Measurements from ENCODE around the gene INAFM2.

Gene INAFM2

GRCh38 chr15:40303576-40303975 is 19.9 kb upstream of the INAFM2 start:
- in situ Hi-C loops (cut with MboI; ENCODE audit: low sequenced_read_pairs) = no loop called here

- in situ Hi-C loops (cut with MboI; ENCODE audit: low sequenced_read_pairs) = no loop called here
These were observed 18.2 kb upstream of the INAFM2 start for GRCh38 chr15:40305281-40305680.

- in situ Hi-C loops (cut with MboI; ENCODE audit: low sequenced_read_pairs) = no loop called here
These were observed 17.1 kb upstream of the INAFM2 start for GRCh38 chr15:40306371-40306770.

GRCh38 chr15:40306908-40307307 is 16.6 kb upstream of the INAFM2 start:
- in situ Hi-C loops (cut with MboI; ENCODE audit: low sequenced_read_pairs) = no loop called here

- in situ Hi-C loops (cut with MboI; ENCODE audit: low sequenced_read_pairs) = no loop called here
These were observed 15.9 kb upstream of the INAFM2 start, which contains the start of gene PLCB2 for GRCh38 chr15:40307421-40308211. TSS of gene PLCB2 (minus strand) at chr15:40307935. CDS start at chr15:40307672, 263 bp downstream.

GRCh38 chr15:40309344-40309862 is 14.1 kb upstream of the INAFM2 start:
- in situ Hi-C loops (cut with MboI; ENCODE audit: low sequenced_read_pairs) = no loop called here

GRCh38 chr15:40310001-40310959 is 13.2 kb upstream of the INAFM2 start:
- in situ Hi-C loops (cut with MboI; ENCODE audit: low sequenced_read_pairs) = no loop called here

- in situ Hi-C loops (cut with MboI; ENCODE audit: low sequenced_read_pairs) = no loop called here
These were observed 12.5 kb upstream of the INAFM2 start for GRCh38 chr15:40310993-40311392.

GRCh38 chr15:40312370-40313158 is 10.9 kb upstream of the INAFM2 start:
- in situ Hi-C loops (cut with MboI; ENCODE audit: low sequenced_read_pairs) = no loop called here

GRCh38 chr15:40313531-40314398 is 9.7 kb upstream of the INAFM2 start:
- in situ Hi-C loops (cut with MboI; ENCODE audit: low sequenced_read_pairs) = no loop called here

GRCh38 chr15:40314723-40315276 is 8.7 kb upstream of the INAFM2 start:
- in situ Hi-C loops (cut with MboI; ENCODE audit: low sequenced_read_pairs) = no loop called here

- in situ Hi-C loops (cut with MboI; ENCODE audit: low sequenced_read_pairs) = no loop called here
These were observed 6.6 kb upstream of the INAFM2 start for GRCh38 chr15:40316931-40317330.

GRCh38 chr15:40317580-40317979 is 5.9 kb upstream of the INAFM2 start:
- in situ Hi-C loops (cut with MboI; ENCODE audit: low sequenced_read_pairs) = no loop called here

GRCh38 chr15:40320409-40320808 is 3.1 kb upstream of the INAFM2 start:
- in situ Hi-C loops (cut with MboI; ENCODE audit: low sequenced_read_pairs) = no loop called here

- in situ Hi-C loops (cut with MboI; ENCODE audit: low sequenced_read_pairs) = no loop called here
These were observed 2.5 kb upstream of the INAFM2 start for GRCh38 chr15:40320931-40321371.

- in situ Hi-C loops (cut with MboI; ENCODE audit: low sequenced_read_pairs) = no loop called here
These were observed 807 bp upstream of the INAFM2 start for GRCh38 chr15:40322531-40323238.

- in situ Hi-C loops (cut with MboI; ENCODE audit: low sequenced_read_pairs) = no loop called here
These were observed 753 bp downstream of the INAFM2 start for GRCh38 chr15:40323953-40324937.

- in situ Hi-C loops (cut with MboI; ENCODE audit: low sequenced_read_pairs) = no loop called here
These were observed 1.7 kb downstream of the INAFM2 start for GRCh38 chr15:40325188-40325587.

Data from HL-60/S4 (cell line).